HCT116 (cell line): ENCODE measurements around the gene POC1A. TPM values are rescaled to one million over a fixed set of nuclear protein-coding genes. Genes with fewer than 3 reads are reported as not detected.

ENCODE experiments used
- ATAC-seq: fragments of 200-7000 bp; cut with Tn5 transposase; 2 replicates; pipeline ENCODE4 v1.9.1; 2020; ENCODE audit warnings: mild to moderate bottlenecking, moderate library complexity
- BruUV-seq: library from RNA; stranded (reverse); fragments of 400-500 nt; replicated peaks from 2 replicates; lab custom pipeline; 2021; lab: Mats Ljungman, UMichigan
- CTCF ChIA-PET: fragments of 300-600 bp; sonication (Branson Sonifier 250); formaldehyde crosslinking; loops from one replicate; lab custom pipeline; 2021; ENCODE audit warnings: antibody characterized with exemption; lab: Charles Lee
- POLR2A ChIA-PET: fragments of 300-600, 350-600 bp; sonication (Branson Sonifier 250); formaldehyde crosslinking; loops from one replicate; lab custom pipeline; 2021; ENCODE audit warnings: antibody characterized with exemption; lab: Charles Lee
- RAD21 ChIA-PET, 2 experiments: fragments of 300-600 bp; sonication (Branson Sonifier 250); formaldehyde crosslinking; loops; one replicate each; lab custom pipeline; 2023; ENCODE audit warnings: low total read pairs in 2 of 2; ENCODE audit not compliant: uncharacterized antibody in 2 of 2, unreplicated experiment in 2 of 2, low non-redundant PET in 1 of 2; lab: Charles Lee
- DNase-seq: peaks from one replicate; pipeline ENCODE4 v3.0.0-alpha.2; 2010; ENCODE audit warnings: low read depth, low spot score
- H2AFZ ChIP-seq: fragments of 200-600 bp; shearing (Covaris generic), sonication (generic); 2 replicates; pipeline ENCODE4 v1.6.1; 2017; ENCODE audit warnings: low read depth, mixed run types, mixed read lengths, antibody characterized with exemption, low read length; ENCODE audit not compliant: poor library complexity, severe bottlenecking
- H3K27ac ChIP-seq: 2 replicates; pipeline ENCODE4 v1.5.1; 2012; ENCODE audit warnings: low read depth, low read length
- H3K27me3 ChIP-seq: fragments of 200-600 bp; sonication (generic); 2 replicates; pipeline ENCODE4 v1.6.1; 2016; ENCODE audit warnings: mixed run types, low read length, mixed read lengths; ENCODE audit not compliant: insufficient read depth
- H3K36me3 ChIP-seq, 2 experiments: fragments of 200-500 bp in 1 of 2; fragments of 200-600 bp in 1 of 2; sonication (Bioruptor generic) in 1 of 2; sonication (generic) in 1 of 2; 2 replicates each; pipeline versions ENCODE4 v1.5.1 to v1.6.1; 2014 to 2016; ENCODE audit warnings: low read length in 2 of 2, inconsistent platforms in 1 of 2, mixed read lengths in 1 of 2, mixed run types in 1 of 2; ENCODE audit not compliant: insufficient read depth in 2 of 2, control insufficient read depth in 1 of 2
- H3K4me1 ChIP-seq, 2 experiments: fragments of 200-600 bp in 1 of 2; sonication (generic) in 1 of 2; 2 replicates each; pipeline versions ENCODE4 v1.5.1 to v1.6.1; 2012 to 2017; ENCODE audit warnings: low read length in 2 of 2, inconsistent platforms in 1 of 2, mild to moderate bottlenecking in 1 of 2, mixed read lengths in 1 of 2, mixed run types in 1 of 2, moderate library complexity in 1 of 2; ENCODE audit not compliant: insufficient read depth in 2 of 2, control insufficient read depth in 1 of 2
- H3K4me2 ChIP-seq: fragments of 200-600 bp; sonication (generic); 2 replicates; pipeline ENCODE4 v1.6.1; 2017; ENCODE audit warnings: mixed run types, low read length, mixed read lengths
- H3K4me3 ChIP-seq, 2 experiments: fragments of 200-600 bp in 1 of 2; sonication (generic) in 1 of 2; replicated peaks in 1 of 2; 2 replicates each; pipeline ENCODE4 v1.5.1; 2011 to 2016; ENCODE audit warnings: low read length in 2 of 2, control low read depth in 1 of 2, low read depth in 1 of 2, mild to moderate bottlenecking in 1 of 2, mixed read lengths in 1 of 2, mixed run types in 1 of 2
- H3K79me2 ChIP-seq: fragments of 200-600 bp; sonication (generic); 2 replicates; pipeline ENCODE4 v1.6.1; 2017; ENCODE audit warnings: mild to moderate bottlenecking, mixed run types, low read length, moderate library complexity, mixed read lengths; ENCODE audit not compliant: insufficient read depth
- H3K9ac ChIP-seq: fragments of 200-600 bp; sonication (generic); 2 replicates; pipeline ENCODE4 v1.6.1; 2016; ENCODE audit warnings: low read length, mixed read lengths
- H3K9me2 ChIP-seq: fragments of 200-600 bp; sonication (generic), shearing (Covaris generic); 2 replicates; pipeline ENCODE4 v1.6.1; 2017; ENCODE audit warnings: mixed run types, mild to moderate bottlenecking, moderate library complexity; ENCODE audit not compliant: insufficient read depth
- H3K9me3 ChIP-seq, 2 experiments: fragments of 200-500 bp in 1 of 2; fragments of 200-600 bp in 1 of 2; sonication (Bioruptor generic) in 1 of 2; sonication (generic) in 1 of 2; 2 replicates each; pipeline ENCODE4 v1.6.1; 2014 to 2017; ENCODE audit warnings: low read length in 2 of 2, mixed read lengths in 2 of 2, inconsistent platforms in 1 of 2, low read depth in 1 of 2, mild to moderate bottlenecking in 1 of 2, mixed run types in 1 of 2, moderate library complexity in 1 of 2; ENCODE audit not compliant: control insufficient read depth in 1 of 2, insufficient read depth in 1 of 2
- H4K20me1 ChIP-seq: fragments of 200-600 bp; sonication (generic), shearing (Covaris generic); 2 replicates; pipeline ENCODE4 v1.6.1; 2017; ENCODE audit warnings: mixed run types, mild to moderate bottlenecking, moderate library complexity; ENCODE audit not compliant: insufficient read depth
- CBX3 ChIP-seq: IDR thresholded peaks from 2 replicates; pipeline ENCODE4 v1.6.1; 2012; ENCODE audit warnings: low read depth
- CEBPB ChIP-seq: IDR thresholded peaks from 2 replicates; pipeline ENCODE4 v1.6.1; 2012; ENCODE audit warnings: low read depth
- EZH2 ChIP-seq: fragments of 200-600 bp; sonication (generic); IDR thresholded peaks from 2 replicates; pipeline ENCODE4 v1.6.1; 2017; ENCODE audit warnings: antibody characterized with exemption, mixed run types
- MAX ChIP-seq: IDR thresholded peaks from 2 replicates; pipeline ENCODE4 v1.6.1; 2012
- POLR2A ChIP-seq: IDR thresholded peaks from 2 replicates; pipeline ENCODE4 v1.7.0; 2011; ENCODE audit warnings: borderline replicate concordance; ENCODE audit not compliant: insufficient read depth, insufficient read length; ENCODE audit errors: extremely low read depth
- POLR2AphosphoS5 ChIP-seq: IDR thresholded peaks from 2 replicates; pipeline ENCODE4 v1.6.1; 2011; ENCODE audit warnings: mild to moderate bottlenecking, low read depth, low read length, moderate library complexity
- RAD21 ChIP-seq: IDR thresholded peaks from 2 replicates; pipeline ENCODE4 v1.6.1; 2012; ENCODE audit warnings: low read depth, mild to moderate bottlenecking
- SIN3A ChIP-seq: IDR thresholded peaks from 2 replicates; pipeline ENCODE4 v1.6.1; 2012; ENCODE audit warnings: low read depth
- SRF ChIP-seq: IDR thresholded peaks from 2 replicates; pipeline ENCODE4 v1.6.1; 2012; ENCODE audit warnings: low read depth
- TCF7L2 ChIP-seq: IDR thresholded peaks from 2 replicates; pipeline ENCODE4 v1.7.0; 2011; ENCODE audit warnings: borderline replicate concordance, inconsistent platforms; ENCODE audit not compliant: insufficient read depth, insufficient read length; ENCODE audit errors: extremely low read depth
- YY1 ChIP-seq: IDR thresholded peaks from 2 replicates; pipeline ENCODE4 v1.6.1; 2011; ENCODE audit warnings: low read length, low read depth, moderate library complexity, mild to moderate bottlenecking; ENCODE audit not compliant: insufficient replicate concordance; ENCODE audit errors: extremely low read depth
- ZBTB33 ChIP-seq: IDR thresholded peaks from 2 replicates; pipeline ENCODE4 v1.6.1; 2011; ENCODE audit warnings: mild to moderate bottlenecking, low read length, moderate library complexity; ENCODE audit not compliant: insufficient replicate concordance; ENCODE audit errors: extremely low read depth
- ZFX ChIP-seq: fragments of 450-650 bp; IDR thresholded peaks from 2 replicates; pipeline ENCODE4 v1.6.1; 2017
- intact Hi-C: fragments of 100-400 bp; cut with micrococcal nuclease; formaldehyde crosslinking; loops from 2 replicates; pipeline ENCODE4 v1.10.0; 2022
- total RNA-seq: library from RNA; stranded (reverse); gene quantifications from one replicate; pipeline ENCODE4 v1.2.1, GENCODE V29; 2021; ENCODE audit not compliant: unreplicated experiment

The POC1A gene
- total RNA-seq, 1 experiment from 2014 or later, result 34.0 TPM

DNA sequence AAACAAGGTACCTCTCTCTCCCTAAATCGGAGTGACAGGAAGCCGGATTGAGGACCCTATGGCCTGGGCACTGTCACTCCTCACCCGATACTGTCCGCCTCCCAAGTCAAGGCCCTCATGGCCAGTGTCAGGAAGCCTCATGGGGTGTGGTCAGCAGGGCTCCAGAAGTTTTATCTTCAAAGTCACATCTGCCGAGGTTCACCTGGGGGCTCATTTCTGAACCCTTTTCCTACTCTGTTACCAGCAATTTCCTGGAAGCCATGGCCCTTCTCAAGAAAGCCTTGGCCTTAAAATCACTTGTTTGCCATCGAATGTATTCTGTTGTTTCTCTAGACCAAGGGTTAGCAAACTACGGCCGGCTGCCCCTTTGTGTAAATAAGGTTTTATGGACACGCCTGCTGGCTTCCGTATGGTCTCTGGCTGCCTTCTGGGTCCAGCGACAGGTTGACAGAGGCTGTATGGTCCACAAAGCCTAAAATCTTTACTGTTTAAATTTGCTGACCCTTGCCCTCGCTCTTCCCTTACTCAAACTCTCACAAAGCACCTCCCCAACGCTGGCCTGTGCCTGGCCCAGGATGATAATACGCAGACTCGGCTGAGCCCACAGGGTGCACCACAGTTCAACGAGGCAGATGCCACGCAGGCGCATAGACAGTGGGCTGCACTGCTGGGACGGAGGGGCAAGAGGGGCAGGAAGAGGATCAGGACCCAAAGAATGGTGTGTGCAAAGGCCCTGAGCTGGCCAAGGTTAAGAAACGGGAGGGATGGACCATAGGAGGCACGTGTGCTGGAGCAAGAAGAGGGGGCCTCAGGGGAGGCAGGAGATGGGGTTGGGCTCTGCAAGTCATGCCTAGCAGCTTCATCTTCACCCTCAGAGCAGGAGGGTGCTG lies 73.1 kb downstream of the POC1A start:
- no peaks in the 10 kb centered on the region for H4K20me1 ChIP-seq
- no peaks in the 10 kb centered on the region for H3K27me3 ChIP-seq
- BruUV-seq, result no TSS peak
- H3K9ac ChIP-seq, result no peak overlapping the region
- ChIA-PET CTCF (no interaction called here), RAD21 (no interaction called here), POLR2A (no interaction called here)
- no peak overlapping the region for H3K4me2 ChIP-seq
- no peak for DNase-seq
- H3K9me2 ChIP-seq, result no peaks in the 10 kb centered on the region
- no peak overlapping the region for H3K4me3 ChIP-seq
- H3K4me1 ChIP-seq, result no peaks in the 10 kb centered on the region
- ATAC-seq, result no peak
- no peak overlapping the region for H3K27ac ChIP-seq
- no peaks in the 10 kb centered on the region for H3K36me3 ChIP-seq
- H3K9me3 ChIP-seq, result no peaks in the 10 kb centered on the region
- intact Hi-C loops, result no loop called here
- H3K79me2 ChIP-seq, result no peaks in the 10 kb centered on the region
- H2AFZ ChIP-seq, result no peak overlapping the region
- TF ChIP-seq POLR2A (no peak), RAD21 (no peak), EZH2 (no peak), ZBTB33 (no peak), SRF (no peak), POLR2AphosphoS5 (no peak), SIN3A (no peak), CBX3 (no peak), YY1 (no peak), MAX (no peak), TCF7L2 (no peak), ZFX (no peak), CEBPB (no peak)
